ENCODE data around the gene SEC24B. TPM values are rescaled to one million over a fixed set of nuclear protein-coding genes. Genes with fewer than 3 reads are reported as not detected.

The SEC24B gene
- total and polyA plus RNA-seq, 10 of the 15 experiments (the other 5 are each of a cell fraction or from before 2014, with no cell fraction given), result 6.4 to 43.2 (median 16.0) TPM

DNA sequence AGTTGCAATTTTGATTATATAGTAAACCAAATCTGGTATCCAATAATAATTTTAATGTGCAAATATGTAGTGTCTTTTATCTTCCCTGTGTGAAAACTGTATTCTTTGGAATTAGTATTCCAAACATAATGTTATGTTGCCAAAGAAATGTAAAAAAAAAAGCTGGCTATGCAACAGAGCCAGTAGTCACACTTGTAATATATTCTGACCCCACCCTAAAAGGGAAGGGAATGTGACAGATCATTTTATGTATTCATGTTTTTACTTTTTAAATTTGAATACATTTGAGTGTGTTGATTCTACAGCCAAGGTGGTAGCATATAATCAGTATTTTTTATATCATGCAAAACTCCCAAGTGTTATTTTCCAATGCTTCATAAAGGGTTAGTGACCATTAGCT, 98.6 kb downstream of the SEC24B start:
- H3K9me3 ChIP-seq (replicated peaks; ENCODE audit: control insufficient read depth, insufficient read depth, low read length), result no peaks in the 10 kb centered on the region
- no peak for DNase-seq (ENCODE audit: low read depth, low spot score)
- no TSS peak for BruUV-seq (replicated peaks)
- RAD21 ChIA-PET (ENCODE audit: unreplicated experiment), result interaction anchor here (1.1 kb wide), 1 partner anchor 72 kb away, joined by 3 read pairs; no protein-coding TSS in a partner anchor
- H3K79me2 ChIP-seq (ENCODE audit: control insufficient read depth, insufficient read depth, low read length), result no peaks in the 10 kb centered on the region
- H3K27me3 ChIP-seq (replicated peaks in 1 of 2; ENCODE audit: control insufficient read depth in 2 of 2, insufficient read depth in 2 of 2, low read length in 1 of 2), result no peaks in the 10 kb centered on the region
- SMC1A ChIA-PET (ENCODE audit: uncharacterized antibody, unreplicated experiment), result interaction anchor here (0.6 to 1.8 kb wide), 4 partner anchors 28 to 107 kb away, joined by 3 to 6 read pairs (median 3); partner anchors contain the start of gene MCUB
- no peak overlapping the region for H2AFZ ChIP-seq (ENCODE audit: control insufficient read depth, low read depth, low read length)
- H3K9ac ChIP-seq (ENCODE audit: control insufficient read depth, insufficient read depth, low read length), result no peak overlapping the region
- no peak overlapping the region for H3K4me2 ChIP-seq (ENCODE audit: control insufficient read depth, insufficient read depth)
- POLR2A ChIA-PET, result no interaction called here
- no peak for FAIRE-seq
- intact Hi-C loops (cut with micrococcal nuclease; ENCODE audit: unreplicated experiment), result no loop called here
- ATAC-seq, result no peak
- H4K20me1 ChIP-seq (ENCODE audit: control insufficient read depth, insufficient read depth), result no peaks in the 10 kb centered on the region
- in situ Hi-C loops (cut with MboI), result no loop called here
- H3K4me1 ChIP-seq (ENCODE audit: control insufficient read depth, insufficient read depth, low read length), result no peaks in the 10 kb centered on the region
- no peak overlapping the region for H3K4me3 ChIP-seq
- H3K36me3 ChIP-seq (ENCODE audit: control insufficient read depth in 2 of 2, insufficient read depth in 2 of 2, low read length in 1 of 2), result peaks cover 1 to 18% of the 10 kb centered on the region in 2 experiments; a peak in 2 of 4 replicates
- H3K27ac ChIP-seq (ENCODE audit: control insufficient read depth, insufficient read depth), result no peak overlapping the region
- CTCF ChIA-PET, result no interaction called here
- TF ChIP-seq SPI1 (IDR thresholded peaks at IDR 0.05; ENCODE audit: borderline replicate concordance, insufficient read depth, low read depth, low read length) (no peak), ATF2 (IDR thresholded peaks at IDR 0.05; ENCODE audit: low read length) (no peak), EZH2 (IDR thresholded peaks at IDR 0.05; ENCODE audit: borderline replicate concordance, control insufficient read depth, low read depth, low read length) (no peak), FOXM1 (IDR thresholded peaks at IDR 0.05; ENCODE audit: low read depth, low read length) (no peak)
- TF ChIP-seq, protein P1, sequence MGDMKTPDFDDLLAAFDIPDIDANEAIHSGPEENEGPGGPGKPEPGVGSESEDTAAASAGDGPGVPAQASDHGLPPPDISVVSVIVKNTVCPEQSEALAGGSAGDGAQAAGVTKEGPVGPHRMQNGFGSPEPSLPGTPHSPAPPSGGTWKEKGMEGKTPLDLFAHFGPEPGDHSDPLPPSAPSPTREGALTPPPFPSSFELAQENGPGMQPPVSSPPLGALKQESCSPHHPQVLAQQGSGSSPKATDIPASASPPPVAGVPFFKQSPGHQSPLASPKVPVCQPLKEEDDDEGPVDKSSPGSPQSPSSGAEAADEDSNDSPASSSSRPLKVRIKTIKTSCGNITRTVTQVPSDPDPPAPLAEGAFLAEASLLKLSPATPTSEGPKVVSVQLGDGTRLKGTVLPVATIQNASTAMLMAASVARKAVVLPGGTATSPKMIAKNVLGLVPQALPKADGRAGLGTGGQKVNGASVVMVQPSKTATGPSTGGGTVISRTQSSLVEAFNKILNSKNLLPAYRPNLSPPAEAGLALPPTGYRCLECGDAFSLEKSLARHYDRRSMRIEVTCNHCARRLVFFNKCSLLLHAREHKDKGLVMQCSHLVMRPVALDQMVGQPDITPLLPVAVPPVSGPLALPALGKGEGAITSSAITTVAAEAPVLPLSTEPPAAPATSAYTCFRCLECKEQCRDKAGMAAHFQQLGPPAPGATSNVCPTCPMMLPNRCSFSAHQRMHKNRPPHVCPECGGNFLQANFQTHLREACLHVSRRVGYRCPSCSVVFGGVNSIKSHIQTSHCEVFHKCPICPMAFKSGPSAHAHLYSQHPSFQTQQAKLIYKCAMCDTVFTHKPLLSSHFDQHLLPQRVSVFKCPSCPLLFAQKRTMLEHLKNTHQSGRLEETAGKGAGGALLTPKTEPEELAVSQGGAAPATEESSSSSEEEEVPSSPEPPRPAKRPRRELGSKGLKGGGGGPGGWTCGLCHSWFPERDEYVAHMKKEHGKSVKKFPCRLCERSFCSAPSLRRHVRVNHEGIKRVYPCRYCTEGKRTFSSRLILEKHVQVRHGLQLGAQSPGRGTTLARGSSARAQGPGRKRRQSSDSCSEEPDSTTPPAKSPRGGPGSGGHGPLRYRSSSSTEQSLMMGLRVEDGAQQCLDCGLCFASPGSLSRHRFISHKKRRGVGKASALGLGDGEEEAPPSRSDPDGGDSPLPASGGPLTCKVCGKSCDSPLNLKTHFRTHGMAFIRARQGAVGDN (IDR thresholded peaks at IDR 0.05), result no peak
- TF ChIP-seq, protein P2, sequence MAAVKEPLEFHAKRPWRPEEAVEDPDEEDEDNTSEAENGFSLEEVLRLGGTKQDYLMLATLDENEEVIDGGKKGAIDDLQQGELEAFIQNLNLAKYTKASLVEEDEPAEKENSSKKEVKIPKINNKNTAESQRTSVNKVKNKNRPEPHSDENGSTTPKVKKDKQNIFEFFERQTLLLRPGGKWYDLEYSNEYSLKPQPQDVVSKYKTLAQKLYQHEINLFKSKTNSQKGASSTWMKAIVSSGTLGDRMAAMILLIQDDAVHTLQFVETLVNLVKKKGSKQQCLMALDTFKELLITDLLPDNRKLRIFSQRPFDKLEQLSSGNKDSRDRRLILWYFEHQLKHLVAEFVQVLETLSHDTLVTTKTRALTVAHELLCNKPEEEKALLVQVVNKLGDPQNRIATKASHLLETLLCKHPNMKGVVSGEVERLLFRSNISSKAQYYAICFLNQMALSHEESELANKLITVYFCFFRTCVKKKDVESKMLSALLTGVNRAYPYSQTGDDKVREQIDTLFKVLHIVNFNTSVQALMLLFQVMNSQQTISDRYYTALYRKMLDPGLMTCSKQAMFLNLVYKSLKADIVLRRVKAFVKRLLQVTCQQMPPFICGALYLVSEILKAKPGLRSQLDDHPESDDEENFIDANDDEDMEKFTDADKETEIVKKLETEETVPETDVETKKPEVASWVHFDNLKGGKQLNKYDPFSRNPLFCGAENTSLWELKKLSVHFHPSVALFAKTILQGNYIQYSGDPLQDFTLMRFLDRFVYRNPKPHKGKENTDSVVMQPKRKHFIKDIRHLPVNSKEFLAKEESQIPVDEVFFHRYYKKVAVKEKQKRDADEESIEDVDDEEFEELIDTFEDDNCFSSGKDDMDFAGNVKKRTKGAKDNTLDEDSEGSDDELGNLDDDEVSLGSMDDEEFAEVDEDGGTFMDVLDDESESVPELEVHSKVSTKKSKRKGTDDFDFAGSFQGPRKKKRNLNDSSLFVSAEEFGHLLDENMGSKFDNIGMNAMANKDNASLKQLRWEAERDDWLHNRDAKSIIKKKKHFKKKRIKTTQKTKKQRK (IDR thresholded peaks at IDR 0.05; ENCODE audit: low read depth, low read length), result no peak
- TF ChIP-seq, protein P3, sequence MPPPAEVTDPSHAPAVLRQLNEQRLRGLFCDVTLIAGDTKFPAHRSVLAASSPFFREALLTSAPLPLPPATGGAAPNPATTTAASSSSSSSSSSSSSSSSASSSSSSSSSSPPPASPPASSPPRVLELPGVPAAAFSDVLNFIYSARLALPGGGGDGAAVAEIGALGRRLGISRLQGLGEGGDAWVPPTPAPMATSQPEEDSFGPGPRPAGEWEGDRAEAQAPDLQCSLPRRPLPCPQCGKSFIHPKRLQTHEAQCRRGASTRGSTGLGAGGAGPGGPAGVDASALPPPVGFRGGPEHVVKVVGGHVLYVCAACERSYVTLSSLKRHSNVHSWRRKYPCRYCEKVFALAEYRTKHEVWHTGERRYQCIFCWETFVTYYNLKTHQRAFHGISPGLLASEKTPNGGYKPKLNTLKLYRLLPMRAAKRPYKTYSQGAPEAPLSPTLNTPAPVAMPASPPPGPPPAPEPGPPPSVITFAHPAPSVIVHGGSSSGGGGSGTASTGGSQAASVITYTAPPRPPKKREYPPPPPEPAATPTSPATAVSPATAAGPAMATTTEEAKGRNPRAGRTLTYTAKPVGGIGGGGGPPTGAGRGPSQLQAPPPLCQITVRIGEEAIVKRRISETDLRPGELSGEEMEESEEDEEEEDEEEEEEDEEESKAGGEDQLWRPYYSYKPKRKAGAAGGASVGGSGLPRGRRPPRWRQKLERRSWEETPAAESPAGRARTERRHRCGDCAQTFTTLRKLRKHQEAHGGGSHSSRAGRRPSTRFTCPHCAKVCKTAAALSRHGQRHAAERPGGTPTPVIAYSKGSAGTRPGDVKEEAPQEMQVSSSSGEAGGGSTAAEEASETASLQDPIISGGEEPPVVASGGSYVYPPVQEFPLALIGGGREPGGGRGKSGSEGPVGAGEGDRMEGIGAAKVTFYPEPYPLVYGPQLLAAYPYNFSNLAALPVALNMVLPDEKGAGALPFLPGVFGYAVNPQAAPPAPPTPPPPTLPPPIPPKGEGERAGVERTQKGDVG (CRISPR knock-in tag; IDR thresholded peaks at IDR 0.05), result no peak
- TF ChIP-seq, protein P4, sequence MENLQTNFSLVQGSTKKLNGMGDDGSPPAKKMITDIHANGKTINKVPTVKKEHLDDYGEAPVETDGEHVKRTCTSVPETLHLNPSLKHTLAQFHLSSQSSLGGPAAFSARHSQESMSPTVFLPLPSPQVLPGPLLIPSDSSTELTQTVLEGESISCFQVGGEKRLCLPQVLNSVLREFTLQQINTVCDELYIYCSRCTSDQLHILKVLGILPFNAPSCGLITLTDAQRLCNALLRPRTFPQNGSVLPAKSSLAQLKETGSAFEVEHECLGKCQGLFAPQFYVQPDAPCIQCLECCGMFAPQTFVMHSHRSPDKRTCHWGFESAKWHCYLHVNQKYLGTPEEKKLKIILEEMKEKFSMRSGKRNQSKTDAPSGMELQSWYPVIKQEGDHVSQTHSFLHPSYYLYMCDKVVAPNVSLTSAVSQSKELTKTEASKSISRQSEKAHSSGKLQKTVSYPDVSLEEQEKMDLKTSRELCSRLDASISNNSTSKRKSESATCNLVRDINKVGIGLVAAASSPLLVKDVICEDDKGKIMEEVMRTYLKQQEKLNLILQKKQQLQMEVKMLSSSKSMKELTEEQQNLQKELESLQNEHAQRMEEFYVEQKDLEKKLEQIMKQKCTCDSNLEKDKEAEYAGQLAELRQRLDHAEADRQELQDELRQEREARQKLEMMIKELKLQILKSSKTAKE (IDR thresholded peaks at IDR 0.05; ENCODE audit: low read depth, poor library complexity, severe bottlenecking), result no peak
